K562 (cell line): ENCODE data around the gene RNF223. TPM values are rescaled to one million over a fixed set of nuclear protein-coding genes. Genes with fewer than 3 reads are reported as not detected.

Experiments used
- FOSL1 ChIP-seq: fragments of 200-800 bp; sonication (Bioruptor generic); conservative IDR thresholded peaks from 2 replicates; pipeline ENCODE4 v1.6.1; 2016; ENCODE audit warnings: missing genetic modification characterization, missing compliant biosample characterization
- HMGN3 ChIP-seq: IDR thresholded peaks from 2 replicates; pipeline ENCODE4 v1.6.1; 2011; ENCODE audit warnings: borderline replicate concordance, low read depth, mild to moderate bottlenecking, mixed read lengths, low read length; ENCODE audit not compliant: insufficient read length; ENCODE audit errors: extremely low read depth
- JUN ChIP-seq, 2 experiments: sonication (generic) in 1 of 2; formaldehyde crosslinking in 1 of 2; IDR thresholded peaks; 2 replicates each; pipeline versions ENCODE4 v1.6.1 to v1.8.0; 2012 to 2022; ENCODE audit warnings: borderline replicate concordance in 2 of 2, mild to moderate bottlenecking in 2 of 2, improper control_type of control experiment in 1 of 2, low read depth in 1 of 2, low read length in 1 of 2, missing genetic modification reagents in 1 of 2
- MYC ChIP-seq, 2 experiments: fragments of 250-450 bp in 1 of 2; sonication (Bioruptor Pico) in 1 of 2; IDR thresholded peaks; 2 replicates each; pipeline versions ENCODE4 v1.5.1 to v1.6.1; 2012 to 2021; ENCODE audit warnings: low read depth in 2 of 2, borderline replicate concordance in 1 of 2, improper control_type of control experiment in 1 of 2, low read length in 1 of 2, mild to moderate bottlenecking in 1 of 2, moderate library complexity in 1 of 2
- PPARD ChIP-seq: fragments of 250-450 bp; sonication (Bioruptor Pico); IDR thresholded peaks from 2 replicates; pipeline ENCODE4 v1.8.0; 2022; ENCODE audit warnings: inconsistent platforms, mild to moderate bottlenecking, moderate library complexity
- PRDM10 ChIP-seq: fragments of 450-650 bp; IDR thresholded peaks from 2 replicates; pipeline ENCODE4 v1.6.1; 2018; ENCODE audit not compliant: partially characterized antibody
- PRPF4 ChIP-seq: fragments of 200-400 bp; formaldehyde crosslinking; IDR thresholded peaks from one replicate; pipeline ENCODE4 v1.6.1; 2017; ENCODE audit warnings: low read length, low read depth, mild to moderate bottlenecking; ENCODE audit not compliant: insufficient read depth, poor library complexity, severe bottlenecking
- RBM25 ChIP-seq: fragments of 200-400 bp; formaldehyde crosslinking; IDR thresholded peaks from 2 replicates; pipeline ENCODE4 v1.6.1; 2018; ENCODE audit warnings: low read length, low read depth, moderate library complexity; ENCODE audit not compliant: severe bottlenecking
- TFAP4 ChIP-seq: sonication (generic); formaldehyde crosslinking; IDR thresholded peaks from 2 replicates; pipeline ENCODE4 v1.8.0; 2022; ENCODE audit warnings: missing genetic modification reagents, mild to moderate bottlenecking, moderate library complexity, borderline replicate concordance
- THAP12 ChIP-seq: fragments of 250-450 bp; sonication (Bioruptor Pico); IDR thresholded peaks from 2 replicates; pipeline ENCODE4 v1.9.0; 2021; ENCODE audit warnings: mild to moderate bottlenecking, inconsistent platforms
- ZBTB2 ChIP-seq: fragments of 450-650 bp; IDR thresholded peaks from 2 replicates; pipeline ENCODE4 v1.6.1; 2016; ENCODE audit warnings: antibody characterized with exemption
- ZNF76 ChIP-seq: fragments of 250-450 bp; sonication (Bioruptor Pico); IDR thresholded peaks from 2 replicates; pipeline ENCODE4 v1.4.0; 2020; ENCODE audit warnings: mild to moderate bottlenecking, moderate library complexity, borderline replicate concordance
- polyA plus RNA-seq, 8 experiments: library from polyadenylated mRNA; depleted of rRNA in 4 of 8; stranded (reverse) in 5 of 8; unstranded in 3 of 8; fragments of >200 nt; fragmentation: Nextera tagmentation in 2 of 8; fragmentation: Illumina TruSeq in 1 of 8; extraction: Ambion mirVana in 2 of 8; extraction: Trizol in 1 of 8; gene quantifications; 2 replicates each; pipeline versions ENCODE4 v1.2.1 to v1.2.3, GENCODE V29; 2011 to 2014; ENCODE audit warnings: inconsistent platforms in 1 of 8, missing spikeins in 1 of 8
- total RNA-seq, 7 experiments: library from RNA; depleted of rRNA in 6 of 7; stranded (reverse); fragments of >200 nt in 6 of 7; fragmentation: Illumina TruSeq in 2 of 7; extraction: Trizol in 2 of 7; gene quantifications; 2 replicates each; pipeline versions ENCODE4 v1.2.1 to v1.2.3, GENCODE V29; 2011 to 2021; ENCODE audit warnings: low replicate concordance in 1 of 7

The RNF223 gene
- total and polyA plus RNA-seq, 9 of the 15 experiments (the other 6 are each of a cell fraction or from before 2014, with no cell fraction given) = 0.04 to 0.32 TPM; not detected in 7

- TF ChIP-seq PPARD (CRISPR knock-in tag) = no peak
- peak; percentile 60; the same call in 1 of the 2 replicates for TF ChIP-seq THAP12 (CRISPR knock-in tag)
- TF ChIP-seq JUN (IDR thresholded peaks at IDR 0.05; ENCODE audit: borderline replicate concordance, low read depth, low read length) = peak; percentile 29; the same call in 1 of the 2 replicates
- TF ChIP-seq JUN (CRISPR knock-in tag; IDR thresholded peaks at IDR 0.05; ENCODE audit: borderline replicate concordance) = no peak
- no peak for TF ChIP-seq RBM25
- TF ChIP-seq HMGN3 = peak; percentile 77
- TF ChIP-seq ZBTB2 = peak; percentile 35; the same call in 1 of the 2 replicates
- peak; percentile 68; the same call in 1 of the 2 replicates for TF ChIP-seq TFAP4 (CRISPR knock-in tag)
- peak; percentile 61 for TF ChIP-seq MYC (IDR thresholded peaks at IDR 0.05; ENCODE audit: low read depth, low read length)
- no peak for TF ChIP-seq MYC (CRISPR knock-in tag; IDR thresholded peaks at IDR 0.05; ENCODE audit: borderline replicate concordance, low read depth)
- peak; percentile 24 for TF ChIP-seq PRDM10
- peak; percentile 10 for TF ChIP-seq PRPF4
- no peak for TF ChIP-seq FOSL1 (tag)
- no peak for TF ChIP-seq ZNF76
Observed at GRCh38 chr1:1040004-1040991, 33.8 kb downstream of the RNF223 start (continued).
